ENCODE results near the gene CTSZ. TPM values are rescaled to one million over a fixed set of nuclear protein-coding genes. Genes with fewer than 3 reads are reported as not detected.

The CTSZ gene
- total RNA-seq, 4 donors from 2014 or later, result 152 to 256 (median 212) TPM

DNA sequence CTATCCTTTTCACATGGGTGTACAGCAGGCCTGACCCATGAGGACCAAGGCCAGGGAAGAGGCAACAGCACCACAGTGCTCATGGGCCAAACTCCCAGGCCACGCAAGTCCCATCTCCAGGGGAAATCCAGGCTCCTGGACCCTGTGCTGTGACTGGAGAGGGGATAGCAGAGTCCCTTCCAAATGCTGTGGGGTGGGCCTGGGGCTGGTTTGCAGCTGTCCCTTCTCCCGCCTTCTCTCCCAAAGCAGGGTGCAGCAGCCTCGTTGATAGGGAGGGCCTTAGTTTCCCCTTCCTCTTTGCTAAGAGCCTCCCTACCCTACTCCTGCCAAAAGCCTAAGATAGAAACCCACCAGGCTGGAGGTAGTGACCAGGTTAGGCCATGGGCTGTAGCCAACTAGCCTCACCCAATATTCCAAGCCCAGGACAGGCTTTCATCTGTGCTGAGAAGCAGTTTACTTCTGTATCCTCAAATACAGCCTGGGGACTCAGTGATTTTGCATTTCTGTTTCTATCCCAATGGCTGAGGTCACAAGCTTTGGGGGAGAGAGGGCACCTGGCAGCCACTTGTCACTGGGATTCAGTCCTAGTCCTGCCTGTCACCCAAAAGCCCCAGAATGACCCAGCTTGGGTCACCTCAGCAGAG is 1.4 kb downstream of the CTSZ start:
- peaks cover 50 to 54% of the 10 kb centered on the region in 2 donors for H3K4me1 ChIP-seq
- peak overlapping the region; percentile 12 to 94 (median 73) for H3K27ac ChIP-seq
- H3K9me3 ChIP-seq, result no peaks in the 10 kb centered on the region
- TF ChIP-seq POLR2A (IDR thresholded peaks at IDR 0.05), result no peak
- TF ChIP-seq, protein P1, sequence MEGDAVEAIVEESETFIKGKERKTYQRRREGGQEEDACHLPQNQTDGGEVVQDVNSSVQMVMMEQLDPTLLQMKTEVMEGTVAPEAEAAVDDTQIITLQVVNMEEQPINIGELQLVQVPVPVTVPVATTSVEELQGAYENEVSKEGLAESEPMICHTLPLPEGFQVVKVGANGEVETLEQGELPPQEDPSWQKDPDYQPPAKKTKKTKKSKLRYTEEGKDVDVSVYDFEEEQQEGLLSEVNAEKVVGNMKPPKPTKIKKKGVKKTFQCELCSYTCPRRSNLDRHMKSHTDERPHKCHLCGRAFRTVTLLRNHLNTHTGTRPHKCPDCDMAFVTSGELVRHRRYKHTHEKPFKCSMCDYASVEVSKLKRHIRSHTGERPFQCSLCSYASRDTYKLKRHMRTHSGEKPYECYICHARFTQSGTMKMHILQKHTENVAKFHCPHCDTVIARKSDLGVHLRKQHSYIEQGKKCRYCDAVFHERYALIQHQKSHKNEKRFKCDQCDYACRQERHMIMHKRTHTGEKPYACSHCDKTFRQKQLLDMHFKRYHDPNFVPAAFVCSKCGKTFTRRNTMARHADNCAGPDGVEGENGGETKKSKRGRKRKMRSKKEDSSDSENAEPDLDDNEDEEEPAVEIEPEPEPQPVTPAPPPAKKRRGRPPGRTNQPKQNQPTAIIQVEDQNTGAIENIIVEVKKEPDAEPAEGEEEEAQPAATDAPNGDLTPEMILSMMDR (IDR thresholded peaks at IDR 0.05), result no peak
- 74 to 88% methylated on average over 3 of the region's 3 CpGs for WGBS, 2 donors
- intact Hi-C loops (cut with DNase I), result loop anchor here (10.0 kb wide), 1 partner anchor 111 kb away; no protein-coding TSS in a partner anchor
- no peaks in the 10 kb centered on the region for H3K27me3 ChIP-seq
- H3K36me3 ChIP-seq, result peaks cover 0 to 6% of the 10 kb centered on the region in 2 donors
- peak overlapping the region in 1 of 3 donors; percentile 50 for H3K4me3 ChIP-seq (replicated peaks in 1 of 3)
- no peak for DNase-seq

DNA sequence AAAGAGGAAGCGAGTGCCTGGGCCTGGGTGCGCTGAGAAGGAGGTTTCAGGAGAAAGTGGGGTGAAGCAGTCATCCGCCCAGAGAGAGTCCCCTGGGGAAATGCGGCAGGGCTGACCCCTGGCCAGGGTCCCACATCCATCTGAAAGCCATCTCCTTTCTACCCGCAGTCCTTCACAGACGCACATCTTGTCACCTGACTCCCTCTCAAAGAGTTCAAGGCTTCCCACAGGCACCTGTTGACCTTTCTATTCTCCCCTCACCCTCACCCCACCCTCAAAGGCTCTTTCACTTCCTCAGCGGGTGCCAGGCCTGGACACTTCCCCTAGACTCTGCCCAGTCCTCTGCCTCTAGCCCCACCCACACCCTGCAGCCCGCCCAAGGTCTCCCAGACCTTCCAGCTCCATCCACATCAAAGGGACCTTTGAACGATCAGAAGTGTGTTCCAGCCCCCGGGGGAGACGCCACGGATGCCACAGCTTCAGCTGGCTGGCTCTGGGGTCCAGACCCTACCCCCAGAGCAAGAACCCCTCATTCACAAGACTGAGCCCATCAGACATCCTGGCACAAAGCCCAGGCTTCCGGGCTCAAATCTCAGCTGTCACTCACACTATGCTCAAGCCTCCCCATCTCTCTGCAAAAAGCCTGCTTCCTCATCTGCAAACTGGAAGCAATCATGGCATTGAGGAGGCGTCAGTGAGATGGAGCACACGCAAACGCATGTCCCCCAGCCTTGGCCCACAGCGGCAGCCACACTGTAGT is 2.1 kb downstream of the CTSZ start:
- 59 to 68% methylated on average over 15 to 17 of the region's 17 CpGs for WGBS, 2 donors

DNA sequence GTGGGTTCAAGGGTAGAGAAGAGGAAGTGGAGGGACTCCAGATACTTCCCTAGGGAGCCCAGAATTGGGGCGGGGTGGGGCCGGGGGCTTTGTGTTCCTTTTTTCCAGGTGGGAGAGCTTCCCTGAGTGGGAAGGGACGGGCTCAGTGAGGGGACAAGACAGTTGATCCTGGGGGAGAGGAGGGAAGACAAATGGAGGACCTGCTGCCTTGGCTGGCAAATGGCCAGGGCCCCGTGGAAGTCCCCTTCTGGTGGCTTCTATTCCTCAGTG is 2.6 kb downstream of the CTSZ start:
- Histone ChIP-seq H3K27ac (peak overlapping the region in 1 of 3 donors; percentile 94), H3K27me3 (no peaks in the 10 kb centered on the region), H3K9me3 (no peaks in the 10 kb centered on the region), H3K4me3 (replicated peaks in 1 of 3) (no peak overlapping the region), H3K36me3 (peaks cover 2 to 6% of the 10 kb centered on the region in 2 donors), H3K4me1 (peaks cover 41 to 43% of the 10 kb centered on the region in 2 donors)
- WGBS, 2 donors, result 59 to 66% methylated on average over 4 of the region's 4 CpGs
- no peak for TF ChIP-seq POLR2A (IDR thresholded peaks at IDR 0.05)
- TF ChIP-seq, protein P1 (IDR thresholded peaks at IDR 0.05), result no peak
- DNase-seq, result peak in 1 of 2 donors; percentile 24
- intact Hi-C loops (cut with DNase I), result loop anchor here (10.0 kb wide), 1 partner anchor 110 kb away; no protein-coding TSS in a partner anchor

More for the DNA sequence above, 2.1 kb downstream of the CTSZ start:
- peak overlapping the region; percentile 12 to 94 (median 73) for H3K27ac ChIP-seq
- no peaks in the 10 kb centered on the region for H3K9me3 ChIP-seq
- H3K27me3 ChIP-seq, result no peaks in the 10 kb centered on the region
- DNase-seq, result no peak
- H3K4me3 ChIP-seq (replicated peaks in 1 of 3), result peak overlapping the region in 1 of 3 donors; percentile 50
- no peak for TF ChIP-seq POLR2A (IDR thresholded peaks at IDR 0.05)
- TF ChIP-seq, protein P1 (IDR thresholded peaks at IDR 0.05), result no peak
- intact Hi-C loops (cut with DNase I), result loop anchor here (10.0 kb wide), 1 partner anchor 110 kb away; no protein-coding TSS in a partner anchor
- H3K4me1 ChIP-seq, result peaks cover 43 to 47% of the 10 kb centered on the region in 2 donors
- H3K36me3 ChIP-seq, result peaks cover 0 to 6% of the 10 kb centered on the region in 2 donors

DNA sequence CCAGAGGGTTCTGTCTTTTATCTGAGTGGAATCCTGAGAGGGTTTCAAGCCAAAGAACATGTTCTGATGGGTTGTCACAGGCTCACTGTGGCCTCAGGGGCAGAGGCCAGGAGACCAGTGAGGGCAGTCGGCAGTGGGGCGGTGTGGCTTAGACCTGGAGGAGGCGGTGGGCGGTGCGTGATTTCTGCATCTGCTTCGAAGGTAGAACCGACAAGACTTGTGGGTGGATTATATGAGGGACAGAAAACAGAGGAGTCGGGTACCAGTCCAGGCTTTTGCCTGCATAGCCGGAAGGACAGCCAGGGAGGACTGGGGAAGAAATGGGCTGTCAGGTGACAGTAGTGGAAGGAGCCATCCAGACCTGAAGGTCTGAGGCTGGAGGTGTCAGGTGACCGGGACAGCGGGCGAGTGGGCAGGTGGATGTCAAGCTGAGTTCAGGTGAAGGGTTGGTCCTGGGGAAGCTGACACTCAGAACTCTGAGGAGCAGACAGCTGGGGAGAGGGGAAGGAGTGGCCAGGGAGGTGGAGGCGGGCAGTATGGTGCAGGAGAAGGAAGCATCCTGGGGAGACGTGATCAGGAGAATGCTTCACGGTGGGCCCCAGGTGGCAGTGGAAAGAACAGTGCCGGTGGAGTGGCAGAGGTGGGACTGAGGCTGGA is 3.1 kb downstream of the CTSZ start:
- TF ChIP-seq POLR2A (IDR thresholded peaks at IDR 0.05), result no peak
- TF ChIP-seq, protein P1 (IDR thresholded peaks at IDR 0.05), result no peak
- Histone ChIP-seq H3K36me3 (peaks cover 6 to 7% of the 10 kb centered on the region in 2 donors), H3K27ac (peak overlapping the region in 1 of 3 donors; percentile 94), H3K27me3 (no peaks in the 10 kb centered on the region), H3K4me3 (replicated peaks in 1 of 3) (no peak overlapping the region), H3K4me1 (peaks cover 41 to 43% of the 10 kb centered on the region in 2 donors), H3K9me3 (no peaks in the 10 kb centered on the region)
- WGBS, 2 donors, result 85 to 91% methylated on average over 16 of the region's 16 CpGs
- intact Hi-C loops (cut with DNase I), result loop anchor here (10.0 kb wide), 1 partner anchor 109 kb away; no protein-coding TSS in a partner anchor
- no peak for DNase-seq
